Breast epithelium (tissue), 4 donors: ENCODE results near the gene POLR2C. TPM values are rescaled to one million over a fixed set of nuclear protein-coding genes. Genes with fewer than 3 reads are reported as not detected.
A peak's percentile ranks its signal among the peaks of the same experiment; 100 is the strongest.

Experiments
- DNase-seq, 2 donors: peaks; one replicate each; pipeline ENCODE4 v3.0.0-alpha.2; 2019; ENCODE audit warnings: low spot score in 2 of 2
- H3K27ac ChIP-seq, 2 donors: fragments of 200-600 bp; sonication (generic) in 1 of 2; one replicate each; pipeline ENCODE4 v1.5.1; 2016 to 2019; ENCODE audit warnings: mild to moderate bottlenecking in 1 of 2
- H3K27me3 ChIP-seq, 2 donors: fragments of 200-600 bp; sonication (generic) in 1 of 2; one replicate each; pipeline versions ENCODE4 v1.5.1 to v1.6.0; 2017 to 2019; ENCODE audit warnings: control low read depth in 1 of 2, mild to moderate bottlenecking in 1 of 2
- H3K36me3 ChIP-seq: fragments of 200-600 bp; one replicate; pipeline ENCODE4 v1.5.1; 2019
- H3K4me1 ChIP-seq, 2 donors: fragments of 200-600 bp; sonication (generic); one replicate each; pipeline ENCODE4 v1.5.1; 2016 to 2019; ENCODE audit warnings: control low read depth in 1 of 2
- H3K4me3 ChIP-seq, 3 donors: fragments of 200-600 bp; sonication (generic); 1 replicate in 2 of 3; 2 replicates in 1 of 3; pipeline ENCODE4 v1.5.1; 2016 to 2019; ENCODE audit warnings: mild to moderate bottlenecking in 3 of 3, moderate library complexity in 2 of 3
- H3K9me3 ChIP-seq, 2 donors: fragments of 200-600 bp; sonication (generic) in 1 of 2; one replicate each; pipeline ENCODE4 v1.5.1; 2016 to 2019; ENCODE audit warnings: control low read depth in 1 of 2
- POLR2A ChIP-seq: fragments of 450-650 bp; IDR thresholded peaks from one replicate; pipeline ENCODE4 v1.6.1; 2016; ENCODE audit warnings: antibody characterized with exemption, mild to moderate bottlenecking, moderate library complexity
- POLR2AphosphoS5 ChIP-seq, 3 donors: sonication (generic); formaldehyde crosslinking; IDR thresholded peaks; one replicate each; pipeline ENCODE4 v1.6.1; 2017; ENCODE audit warnings: antibody characterized with exemption in 3 of 3
- intact Hi-C: fragments of 100-400 bp; cut with DNase I; formaldehyde crosslinking; loops from one replicate; pipeline ENCODE4 v1.15.1; 2023; ENCODE audit warnings: low total_unique reads
- total RNA-seq, 3 donors: library from RNA; depleted of rRNA; stranded (reverse); fragments of >200 nt; gene quantifications; one replicate each; pipeline ENCODE4 v1.1.0, GENCODE V29; 2016
- TF ChIP-seq, protein P1 (sequence below), 3 donors: fragments of 450-650 bp; IDR thresholded peaks; one replicate each; pipeline ENCODE4 v1.5.1; 2016 to 2017; ENCODE audit warnings: antibody characterized with exemption in 3 of 3, mild to moderate bottlenecking in 3 of 3, moderate library complexity in 3 of 3

Gene POLR2C
- total RNA-seq, 3 donors from 2014 or later: 119 to 129 (median 127) TPM

DNA sequence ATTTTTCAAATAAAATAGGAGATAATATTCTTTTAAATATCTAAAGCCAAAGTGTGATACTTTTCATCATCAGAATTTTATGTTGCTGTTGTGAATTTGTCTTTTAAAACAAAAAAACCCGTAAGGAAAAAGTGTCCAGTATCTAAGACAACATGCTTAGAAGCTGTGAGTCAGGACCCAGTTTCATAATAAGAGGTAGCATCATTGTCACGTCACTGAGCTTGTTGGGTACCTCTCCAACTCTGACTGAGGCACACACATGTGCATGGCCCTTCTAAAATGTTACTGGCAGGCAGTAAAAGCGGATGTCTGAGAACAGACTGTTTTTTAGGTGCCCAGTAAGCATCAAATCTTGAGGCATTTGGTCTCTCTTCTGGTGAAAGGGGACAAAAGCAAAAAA is 17.8 kb upstream of the POLR2C start:
- TF ChIP-seq, protein P1, sequence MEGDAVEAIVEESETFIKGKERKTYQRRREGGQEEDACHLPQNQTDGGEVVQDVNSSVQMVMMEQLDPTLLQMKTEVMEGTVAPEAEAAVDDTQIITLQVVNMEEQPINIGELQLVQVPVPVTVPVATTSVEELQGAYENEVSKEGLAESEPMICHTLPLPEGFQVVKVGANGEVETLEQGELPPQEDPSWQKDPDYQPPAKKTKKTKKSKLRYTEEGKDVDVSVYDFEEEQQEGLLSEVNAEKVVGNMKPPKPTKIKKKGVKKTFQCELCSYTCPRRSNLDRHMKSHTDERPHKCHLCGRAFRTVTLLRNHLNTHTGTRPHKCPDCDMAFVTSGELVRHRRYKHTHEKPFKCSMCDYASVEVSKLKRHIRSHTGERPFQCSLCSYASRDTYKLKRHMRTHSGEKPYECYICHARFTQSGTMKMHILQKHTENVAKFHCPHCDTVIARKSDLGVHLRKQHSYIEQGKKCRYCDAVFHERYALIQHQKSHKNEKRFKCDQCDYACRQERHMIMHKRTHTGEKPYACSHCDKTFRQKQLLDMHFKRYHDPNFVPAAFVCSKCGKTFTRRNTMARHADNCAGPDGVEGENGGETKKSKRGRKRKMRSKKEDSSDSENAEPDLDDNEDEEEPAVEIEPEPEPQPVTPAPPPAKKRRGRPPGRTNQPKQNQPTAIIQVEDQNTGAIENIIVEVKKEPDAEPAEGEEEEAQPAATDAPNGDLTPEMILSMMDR (IDR thresholded peaks at IDR 0.05): no peak
- no peak for TF ChIP-seq POLR2AphosphoS5 (IDR thresholded peaks at IDR 0.05)
- no peak for TF ChIP-seq POLR2A
- peaks cover 0 to 5% of the 10 kb centered on the region in 2 donors for H3K4me1 ChIP-seq
- DNase-seq: no peak
- intact Hi-C loops: no loop called here
- no peak overlapping the region for H3K4me3 ChIP-seq
- H3K36me3 ChIP-seq: no peaks in the 10 kb centered on the region
- no peaks in the 10 kb centered on the region for H3K9me3 ChIP-seq
- H3K27ac ChIP-seq: no peak overlapping the region
- no peaks in the 10 kb centered on the region for H3K27me3 ChIP-seq

GRCh38 chr16:57445510-57445909 is 17.0 kb upstream of the POLR2C start:
- no peak overlapping the region for H3K27ac ChIP-seq
- no peaks in the 10 kb centered on the region for H3K9me3 ChIP-seq
- no peaks in the 10 kb centered on the region for H3K27me3 ChIP-seq
- H3K4me1 ChIP-seq: peaks cover 0 to 5% of the 10 kb centered on the region in 2 donors
- TF ChIP-seq POLR2A: no peak
- TF ChIP-seq, protein P1 (IDR thresholded peaks at IDR 0.05): no peak
- no peak for TF ChIP-seq POLR2AphosphoS5 (IDR thresholded peaks at IDR 0.05)
- no peak for DNase-seq
- intact Hi-C loops: no loop called here
- no peaks in the 10 kb centered on the region for H3K36me3 ChIP-seq
- no peak overlapping the region for H3K4me3 ChIP-seq

DNA sequence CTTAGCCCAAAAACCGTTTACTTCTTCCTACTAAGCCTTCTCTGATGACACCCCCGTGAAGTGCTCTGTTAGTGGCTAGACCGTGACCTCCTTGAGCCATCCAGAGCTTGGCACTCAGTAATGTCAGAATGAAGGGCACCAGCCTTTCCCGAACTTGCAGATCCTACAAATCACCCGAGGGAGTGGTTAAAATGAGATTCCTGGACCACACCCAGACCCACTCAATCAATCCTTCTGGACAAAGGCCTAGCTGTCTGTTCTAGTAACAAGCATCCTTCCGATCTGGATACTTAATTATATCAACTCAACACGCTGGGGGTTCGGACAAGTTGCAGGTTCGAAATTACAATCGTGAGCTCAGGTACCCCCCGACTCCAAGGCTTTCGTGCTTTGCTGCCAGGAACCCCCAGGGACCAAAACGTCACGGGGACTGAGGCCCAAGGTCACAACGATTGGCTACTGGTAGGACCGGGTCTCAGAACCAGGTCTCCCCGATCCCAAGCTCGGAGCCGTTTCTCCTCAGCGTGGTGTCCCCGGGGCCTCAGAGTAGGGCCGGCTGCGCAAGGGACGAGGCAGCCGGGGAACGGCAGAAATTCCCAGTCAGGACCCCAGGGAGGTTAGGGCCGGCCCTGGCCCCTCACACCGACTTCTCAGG is 15.8 kb upstream of the POLR2C start:
- Histone ChIP-seq H3K36me3 (no peaks in the 10 kb centered on the region), H3K27ac (peak overlapping the region; percentile 83 to 93), H3K27me3 (no peaks in the 10 kb centered on the region), H3K9me3 (no peaks in the 10 kb centered on the region), H3K4me1 (peaks cover 0 to 5% of the 10 kb centered on the region in 2 donors), H3K4me3 (peak overlapping the region; percentile 70 to 99 (median 92))
- intact Hi-C loops: no loop called here
- no peak for TF ChIP-seq POLR2A
- TF ChIP-seq POLR2AphosphoS5 (IDR thresholded peaks at IDR 0.05): no peak
- DNase-seq: no peak

DNA sequence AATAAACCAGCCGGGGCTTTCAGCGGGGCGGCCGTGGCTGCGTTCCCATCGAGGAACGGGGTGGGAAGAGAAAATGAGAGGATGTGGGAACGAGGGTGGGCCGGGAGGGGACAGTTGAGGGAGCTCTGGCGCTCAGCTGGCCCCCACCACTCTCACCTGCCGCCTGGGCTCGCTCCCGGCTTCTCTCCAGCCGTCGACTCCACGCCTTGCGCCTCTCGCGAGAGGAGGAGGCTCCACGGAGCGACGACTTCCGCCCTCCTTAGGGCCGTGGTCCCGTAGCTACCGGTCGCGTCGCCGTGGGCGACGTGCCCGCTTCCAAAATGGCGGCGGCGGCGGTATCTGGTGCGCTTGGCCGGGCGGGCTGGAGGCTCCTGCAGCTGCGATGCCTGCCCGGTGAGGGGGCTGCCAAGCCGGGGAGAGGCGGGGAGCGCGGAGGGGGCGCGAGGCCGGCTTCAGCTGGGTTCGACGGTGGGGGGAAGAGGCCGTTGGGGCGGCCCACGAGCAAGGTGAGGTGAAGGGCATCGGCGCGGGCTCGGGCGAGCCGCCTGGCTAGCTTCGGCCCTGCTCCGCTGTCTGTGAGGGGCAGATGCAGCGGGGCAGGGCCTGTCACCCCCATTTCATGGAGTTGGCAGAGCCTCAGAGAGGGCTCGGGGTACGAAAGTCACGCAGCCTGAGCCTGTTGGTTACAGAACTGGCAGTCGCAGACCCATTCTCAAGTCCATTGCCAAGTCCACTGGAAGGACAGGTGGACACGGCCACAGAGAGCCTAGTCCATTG is 15.1 kb upstream of the POLR2C start, which contains the start of the genes CIAPIN1 and COQ9:
TSS of gene CIAPIN1 (minus strand) at position 200 of the 777 bp plus-strand sequence. CDS start 6,457 bp downstream, outside the sequence.
TSS of gene COQ9 (plus strand) at position 294 of the 777 bp plus-strand sequence. CDS start at position 321, 27 bp downstream.
- TF ChIP-seq POLR2A: peak; percentile 86
- peak; percentile 79 to 91 (median 84) for TF ChIP-seq POLR2AphosphoS5 (IDR thresholded peaks at IDR 0.05)
- TF ChIP-seq, protein P1 (IDR thresholded peaks at IDR 0.05): no peak
- peak within 1 kb of the TSS; percentile 83 to 93 for H3K27ac ChIP-seq
- DNase-seq: peak; percentile 93 to 94
- intact Hi-C loops: no loop called here
- H3K4me1 ChIP-seq: peaks cover 0 to 5% of the 10 kb centered on the region in 2 donors
- H3K9me3 ChIP-seq: no peaks in the 10 kb centered on the region
- H3K27me3 ChIP-seq: no peaks in the 10 kb centered on the region
- no peaks in the 10 kb centered on the region for H3K36me3 ChIP-seq
- H3K4me3 ChIP-seq: peak within 1 kb of the TSS; percentile 70 to 99 (median 92)

DNA sequence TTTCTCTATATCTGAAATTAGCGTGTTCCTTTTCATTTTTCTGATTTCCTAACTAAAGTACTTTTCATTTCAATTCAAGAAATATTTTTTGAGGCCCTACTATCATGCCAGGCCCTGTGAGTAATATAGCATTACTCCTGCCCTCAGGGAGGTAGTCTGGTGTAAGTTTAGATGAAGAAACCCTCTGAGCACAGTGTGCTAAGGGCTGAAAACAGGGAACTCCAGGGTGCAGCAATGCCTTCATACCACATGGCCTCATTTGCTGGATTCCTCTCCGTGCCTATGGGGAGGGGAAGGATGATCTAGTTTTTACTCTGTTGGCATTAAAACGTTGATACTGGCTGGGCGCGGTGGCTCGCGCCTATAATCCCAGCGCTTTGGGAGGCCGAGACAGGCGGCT is 10.5 kb upstream of the POLR2C start:
- no peak overlapping the region for H3K27ac ChIP-seq
- H3K36me3 ChIP-seq: peaks cover 3% of the 10 kb centered on the region
- no peaks in the 10 kb centered on the region for H3K9me3 ChIP-seq
- H3K4me3 ChIP-seq: no peak overlapping the region
- H3K27me3 ChIP-seq: no peaks in the 10 kb centered on the region
- intact Hi-C loops: no loop called here
- H3K4me1 ChIP-seq: no peaks in the 10 kb centered on the region
- TF ChIP-seq POLR2A: no peak
- no peak for TF ChIP-seq POLR2AphosphoS5 (IDR thresholded peaks at IDR 0.05)
- TF ChIP-seq, protein P1 (IDR thresholded peaks at IDR 0.05): no peak
- DNase-seq: no peak
